Stimulated activated memory B cell treated with anti-CD40 and anti-IgM and Interleukin-4, amounts not matched to agents 10 μg/mL and 1 μg/mL and 100 μg/mL, for 72 hours (primary cell): ENCODE measurements around the gene DLEU7.

Experiments used
- ATAC-seq: fragments of 150-1000 bp; cut with Tn5 transposase; 2 replicates; pipeline ENCODE4 v1.10.0; 2021
- H3K27ac Mint-ChIP-seq: one replicate; pipeline ENCODE4 v1.8.0; 2022; ENCODE audit warnings: mild to moderate bottlenecking, mixed read lengths
- H3K27me3 Mint-ChIP-seq: one replicate; pipeline ENCODE4 v1.8.0; 2022; ENCODE audit warnings: mixed read lengths
- H3K36me3 Mint-ChIP-seq: one replicate; pipeline ENCODE4 v1.8.0; 2022; ENCODE audit warnings: mixed read lengths
- H3K4me1 Mint-ChIP-seq: one replicate; pipeline ENCODE4 v1.8.0; 2022; ENCODE audit warnings: mixed read lengths
- H3K4me3 Mint-ChIP-seq: one replicate; pipeline ENCODE4 v1.8.0; 2022; ENCODE audit warnings: mild to moderate bottlenecking, moderate library complexity, mixed read lengths
- H3K9me3 Mint-ChIP-seq: one replicate; pipeline ENCODE4 v1.8.0; 2022; ENCODE audit warnings: mixed read lengths

The DLEU7 gene

DNA sequence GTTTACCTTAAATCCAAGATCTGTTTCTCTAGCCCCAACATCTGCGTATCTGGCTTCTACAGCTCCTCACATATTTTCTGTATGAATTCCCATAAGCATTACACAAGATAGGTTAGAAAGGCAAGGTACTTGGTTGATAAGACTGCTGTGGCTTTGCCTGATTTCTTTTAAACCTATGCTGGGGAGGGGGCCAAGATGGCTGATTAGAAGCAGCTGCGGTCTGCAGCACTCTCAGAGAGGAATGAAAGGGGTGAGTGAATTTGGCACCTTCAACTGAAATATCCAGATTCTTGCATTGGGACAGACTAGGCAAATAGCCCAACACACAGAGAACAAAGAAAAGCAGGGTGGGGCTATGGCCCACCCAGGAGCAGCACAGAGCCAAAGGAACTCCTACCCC is 12.2 kb upstream of the DLEU7 start:
- Mint-ChIP-seq H3K27me3 (no peaks in the 10 kb centered on the region), H3K36me3 (peaks cover 32% of the 10 kb centered on the region), H3K4me3 (no peak overlapping the region), H3K4me1 (peaks cover 2% of the 10 kb centered on the region), H3K27ac (no peak overlapping the region), H3K9me3 (peaks cover 33% of the 10 kb centered on the region)
- no peak for ATAC-seq

- Mint-ChIP-seq H3K9me3 (peaks cover 3% of the 10 kb centered on the region), H3K27ac (no peak overlapping the region), H3K4me3 (no peak overlapping the region), H3K27me3 (no peaks in the 10 kb centered on the region), H3K4me1 (peaks cover 21% of the 10 kb centered on the region), H3K36me3 (no peaks in the 10 kb centered on the region)
- ATAC-seq: no peak
Observed at GRCh38 chr13:50850445-50850844, 7.0 kb upstream of the DLEU7 start.

DNA sequence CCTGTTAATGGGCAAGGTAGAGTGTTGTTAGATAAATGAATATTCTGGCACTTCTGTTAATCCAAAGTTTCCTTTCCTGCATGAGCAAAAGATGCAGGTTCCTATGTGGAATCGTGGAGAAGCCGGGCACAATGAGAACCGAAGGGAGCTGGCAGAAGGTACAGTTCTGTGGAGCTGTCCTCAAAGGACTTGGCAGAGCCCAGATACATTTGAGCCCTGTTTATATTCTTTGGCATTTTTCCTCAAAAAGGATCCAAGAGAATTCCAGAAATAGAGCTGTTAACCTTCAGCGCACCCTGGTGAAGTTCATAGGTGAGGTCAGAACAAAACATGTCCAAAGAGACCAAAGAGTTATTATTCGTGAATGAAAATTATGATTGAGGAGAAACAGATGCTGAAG is 4.0 kb upstream of the DLEU7 start:
- H3K4me3 Mint-ChIP-seq: no peak overlapping the region
- no peak for ATAC-seq
- H3K27me3 Mint-ChIP-seq: peaks cover 13% of the 10 kb centered on the region
- H3K4me1 Mint-ChIP-seq: peaks cover 31% of the 10 kb centered on the region
- H3K9me3 Mint-ChIP-seq: no peaks in the 10 kb centered on the region
- H3K27ac Mint-ChIP-seq: no peak overlapping the region
- H3K36me3 Mint-ChIP-seq: no peaks in the 10 kb centered on the region

GRCh38 chr13:50846861-50847475 is 3.5 kb upstream of the DLEU7 start:
- H3K4me1 Mint-ChIP-seq: peaks cover 35% of the 10 kb centered on the region
- no peaks in the 10 kb centered on the region for H3K9me3 Mint-ChIP-seq
- peaks cover 17% of the 10 kb centered on the region for H3K27me3 Mint-ChIP-seq
- H3K36me3 Mint-ChIP-seq: no peaks in the 10 kb centered on the region
- H3K4me3 Mint-ChIP-seq: no peak overlapping the region
- peak overlapping the region; percentile 9 for H3K27ac Mint-ChIP-seq
- peak; percentile 45 for ATAC-seq

- Mint-ChIP-seq H3K4me3 (no peak overlapping the region), H3K27me3 (peaks cover 17% of the 10 kb centered on the region), H3K36me3 (no peaks in the 10 kb centered on the region), H3K27ac (no peak overlapping the region), H3K9me3 (no peaks in the 10 kb centered on the region), H3K4me1 (peaks cover 41% of the 10 kb centered on the region)
- no peak for ATAC-seq
Observed at GRCh38 chr13:50845211-50845610, 1.7 kb upstream of the DLEU7 start.

DNA sequence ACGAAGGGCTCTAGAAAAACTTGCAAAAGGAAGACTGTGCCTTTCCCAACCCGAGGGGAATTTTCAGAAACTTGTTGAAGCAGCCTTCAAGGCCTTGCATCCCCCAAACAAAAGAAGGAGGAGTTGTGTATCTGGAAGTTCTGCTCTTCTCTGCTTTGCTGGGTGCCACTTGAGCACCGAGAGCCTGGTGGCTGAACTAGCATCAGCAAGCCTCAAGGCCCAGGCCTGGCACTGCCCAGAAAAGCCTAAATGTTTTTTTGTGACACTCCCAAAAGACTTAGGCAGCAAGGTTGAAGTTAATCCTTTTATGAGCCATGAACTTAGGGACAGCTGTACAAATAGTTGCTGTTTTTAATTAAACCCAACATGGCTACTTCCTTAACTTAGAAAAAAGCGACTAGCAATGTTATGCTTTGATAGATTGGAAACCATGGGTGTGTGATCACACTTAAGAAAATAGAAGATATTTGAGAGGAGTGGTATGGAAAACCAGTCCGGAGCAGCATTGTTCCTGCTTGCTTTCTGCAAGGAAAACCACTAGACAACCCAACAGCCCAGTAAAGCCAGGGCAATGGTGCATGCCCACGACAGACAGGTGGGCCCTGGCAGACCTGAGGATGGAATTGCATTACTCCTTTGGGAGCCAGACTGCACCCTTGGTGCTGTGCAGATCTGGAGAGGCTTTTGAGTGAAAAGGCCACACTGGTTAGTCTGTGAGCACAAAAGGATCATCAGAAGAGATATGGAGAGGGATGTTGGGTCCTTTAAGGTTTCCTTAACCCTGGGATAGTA is 788 bp upstream of the DLEU7 start:
- Mint-ChIP-seq H3K4me1 (peaks cover 46% of the 10 kb centered on the region), H3K27me3 (peaks cover 17% of the 10 kb centered on the region), H3K4me3 (peak overlapping the region; percentile 62), H3K9me3 (no peaks in the 10 kb centered on the region), H3K27ac (no peak overlapping the region), H3K36me3 (no peaks in the 10 kb centered on the region)
- no peak for ATAC-seq

DNA sequence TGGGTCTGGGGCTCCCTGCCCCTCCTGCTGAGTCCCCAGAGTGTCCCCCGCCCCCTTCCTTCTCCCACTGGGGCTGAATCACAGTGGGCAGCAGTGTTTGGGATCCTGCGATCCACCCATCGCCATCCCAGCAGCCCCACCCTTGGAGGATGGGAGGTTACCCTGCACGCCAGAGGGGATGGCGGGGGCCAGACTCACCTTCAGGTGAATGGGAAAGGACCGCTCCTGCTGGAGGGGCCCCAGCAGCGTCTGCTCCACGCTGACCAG is 569 bp downstream of the DLEU7 start:
- H3K27me3 Mint-ChIP-seq: peaks cover 17% of the 10 kb centered on the region
- no peaks in the 10 kb centered on the region for H3K36me3 Mint-ChIP-seq
- ATAC-seq: peak; percentile 11
- peaks cover 46% of the 10 kb centered on the region for H3K4me1 Mint-ChIP-seq
- no peaks in the 10 kb centered on the region for H3K9me3 Mint-ChIP-seq
- no peak overlapping the region for H3K4me3 Mint-ChIP-seq
- H3K27ac Mint-ChIP-seq: peak overlapping the region; percentile 45

- H3K4me3 Mint-ChIP-seq: peak overlapping the region; percentile 57
- no peaks in the 10 kb centered on the region for H3K36me3 Mint-ChIP-seq
- peaks cover 44% of the 10 kb centered on the region for H3K4me1 Mint-ChIP-seq
- H3K27ac Mint-ChIP-seq: peak overlapping the region; percentile 45
- peaks cover 17% of the 10 kb centered on the region for H3K27me3 Mint-ChIP-seq
- H3K9me3 Mint-ChIP-seq: no peaks in the 10 kb centered on the region
- ATAC-seq: no peak
Observed at GRCh38 chr13:50842251-50842989, 1.1 kb downstream of the DLEU7 start.

DNA sequence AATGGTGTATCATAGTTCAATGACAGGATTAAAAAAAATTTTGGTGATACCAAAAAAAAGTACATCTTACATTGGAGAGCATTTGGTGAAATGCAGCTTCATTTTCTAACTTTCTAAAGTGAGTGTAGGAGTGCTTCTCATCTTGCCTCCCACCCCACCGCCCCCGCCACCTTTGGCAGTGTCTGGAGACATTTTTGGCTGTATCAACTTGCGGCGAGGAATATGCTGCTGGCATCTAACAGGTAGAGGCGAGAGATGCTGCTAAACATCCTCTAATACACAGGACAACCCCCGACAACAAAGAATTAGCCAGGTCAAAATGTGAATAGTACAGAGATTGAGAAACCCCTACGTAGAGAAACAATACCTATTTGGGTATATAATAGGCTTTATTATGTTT is 1.7 kb downstream of the DLEU7 start:
- Mint-ChIP-seq H3K36me3 (no peaks in the 10 kb centered on the region), H3K4me3 (no peak overlapping the region), H3K27ac (no peak overlapping the region), H3K4me1 (peaks cover 37% of the 10 kb centered on the region), H3K27me3 (peaks cover 17% of the 10 kb centered on the region), H3K9me3 (no peaks in the 10 kb centered on the region)
- no peak for ATAC-seq

- Mint-ChIP-seq H3K4me3 (no peak overlapping the region), H3K4me1 (peaks cover 25% of the 10 kb centered on the region), H3K27ac (no peak overlapping the region), H3K36me3 (no peaks in the 10 kb centered on the region), H3K27me3 (peaks cover 17% of the 10 kb centered on the region), H3K9me3 (no peaks in the 10 kb centered on the region)
- ATAC-seq: peak; percentile 27
Observed at GRCh38 chr13:50840284-50840683, 3.2 kb downstream of the DLEU7 start.

DNA sequence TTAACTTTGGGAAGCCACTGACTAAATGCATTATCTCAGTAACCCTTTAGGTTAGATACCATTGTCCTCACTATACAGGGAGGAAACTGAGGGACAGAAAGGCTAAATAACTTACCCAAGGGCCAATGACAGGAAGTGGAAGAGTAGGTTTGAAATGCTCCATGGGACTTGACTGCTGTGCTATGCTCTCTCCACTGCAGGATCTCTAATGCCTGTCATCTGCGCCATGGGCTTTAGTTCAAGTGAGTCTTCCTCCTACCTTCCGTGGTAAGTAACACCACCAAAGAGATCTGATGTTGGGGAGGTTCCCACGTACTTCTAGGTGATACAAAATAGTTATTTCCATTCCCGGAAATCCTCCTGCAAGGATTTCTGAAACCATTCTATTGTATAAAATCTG is 3.7 kb downstream of the DLEU7 start:
- ATAC-seq: no peak
- H3K27ac Mint-ChIP-seq: no peak overlapping the region
- H3K27me3 Mint-ChIP-seq: peaks cover 17% of the 10 kb centered on the region
- no peaks in the 10 kb centered on the region for H3K9me3 Mint-ChIP-seq
- H3K4me1 Mint-ChIP-seq: peaks cover 25% of the 10 kb centered on the region
- H3K4me3 Mint-ChIP-seq: no peak overlapping the region
- H3K36me3 Mint-ChIP-seq: no peaks in the 10 kb centered on the region

DNA sequence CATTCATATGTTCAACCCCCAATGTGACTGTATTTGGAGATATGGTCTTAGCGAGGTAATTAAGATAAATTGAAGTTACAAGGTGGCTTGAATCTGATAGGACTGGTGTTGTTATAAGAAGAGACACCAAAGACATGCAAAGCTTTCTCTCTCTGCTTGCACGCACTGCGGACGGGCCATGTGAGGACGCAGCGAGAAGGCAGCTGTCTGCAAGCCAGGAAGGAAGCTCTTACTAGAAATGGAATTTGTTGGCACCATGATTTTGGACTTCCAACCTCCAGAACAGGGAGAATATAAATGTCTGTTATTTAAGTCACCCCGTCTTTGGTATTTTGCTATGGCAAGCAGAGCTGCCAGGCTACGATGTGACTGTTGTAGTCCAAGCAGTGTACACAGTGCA is 4.8 kb downstream of the DLEU7 start:
- no peak for ATAC-seq
- Mint-ChIP-seq H3K9me3 (peaks cover 3% of the 10 kb centered on the region), H3K27me3 (peaks cover 12% of the 10 kb centered on the region), H3K4me3 (no peak overlapping the region), H3K27ac (no peak overlapping the region), H3K36me3 (no peaks in the 10 kb centered on the region), H3K4me1 (peaks cover 21% of the 10 kb centered on the region)

DNA sequence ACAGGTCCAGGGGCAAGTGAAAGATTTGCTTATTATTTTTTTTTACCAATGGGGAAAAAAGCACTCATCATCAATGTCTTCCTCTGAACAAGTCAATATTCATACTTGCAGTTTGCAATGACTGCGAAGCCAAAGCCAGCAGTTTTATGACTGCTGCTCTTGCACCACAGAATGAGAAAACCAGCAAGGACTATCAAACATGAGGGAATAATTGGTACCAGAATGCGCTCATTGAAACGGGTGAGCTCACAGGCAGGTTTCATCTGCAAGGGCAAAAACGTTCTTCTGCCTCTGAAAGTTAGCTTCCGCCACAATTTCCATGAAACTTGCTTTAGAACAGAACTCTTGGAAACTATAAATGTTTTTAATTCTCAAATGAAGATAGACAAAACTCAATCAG is 5.5 kb downstream of the DLEU7 start:
- H3K27ac Mint-ChIP-seq: no peak overlapping the region
- peaks cover 3% of the 10 kb centered on the region for H3K36me3 Mint-ChIP-seq
- no peak overlapping the region for H3K4me3 Mint-ChIP-seq
- peaks cover 3% of the 10 kb centered on the region for H3K9me3 Mint-ChIP-seq
- ATAC-seq: no peak
- H3K4me1 Mint-ChIP-seq: peaks cover 20% of the 10 kb centered on the region
- peaks cover 9% of the 10 kb centered on the region for H3K27me3 Mint-ChIP-seq

DNA sequence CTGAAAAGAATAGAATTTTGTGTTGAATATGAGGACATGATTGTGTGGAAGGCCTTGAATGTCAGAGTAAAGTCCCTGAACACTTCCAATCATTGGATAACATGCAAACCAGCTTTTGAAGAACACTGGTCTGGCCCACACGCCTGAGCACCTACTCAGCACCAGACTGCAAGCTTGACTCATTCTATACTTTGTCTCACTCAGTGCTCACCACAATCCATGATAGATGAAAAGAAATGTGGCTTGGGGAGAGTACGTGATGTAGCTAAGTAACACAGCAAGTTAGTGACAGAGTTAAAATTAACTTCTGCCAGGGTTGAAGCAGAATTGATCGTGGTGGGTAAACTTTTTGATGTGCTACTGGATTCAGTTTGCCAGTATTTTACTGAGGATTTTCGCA is 12.0 kb downstream of the DLEU7 start:
- Mint-ChIP-seq H3K36me3 (peaks cover 12% of the 10 kb centered on the region), H3K9me3 (peaks cover 3% of the 10 kb centered on the region), H3K4me1 (no peaks in the 10 kb centered on the region), H3K27ac (no peak overlapping the region), H3K4me3 (no peak overlapping the region), H3K27me3 (no peaks in the 10 kb centered on the region)
- no peak for ATAC-seq

GRCh38 chr13:50829896-50830295 is 13.6 kb downstream of the DLEU7 start:
- no peak for ATAC-seq
- no peaks in the 10 kb centered on the region for H3K27me3 Mint-ChIP-seq

GRCh38 chr13:50829226-50829625 is 14.3 kb downstream of the DLEU7 start:
- Mint-ChIP-seq H3K36me3 (peaks cover 12% of the 10 kb centered on the region), H3K4me3 (no peak overlapping the region), H3K27ac (no peak overlapping the region), H3K27me3 (no peaks in the 10 kb centered on the region), H3K9me3 (peaks cover under 1% of the 10 kb centered on the region), H3K4me1 (no peaks in the 10 kb centered on the region)
- ATAC-seq: no peak

More at GRCh38 chr13:50829896-50830295, 13.6 kb downstream of the DLEU7 start:
- peaks cover 12% of the 10 kb centered on the region for H3K36me3 Mint-ChIP-seq
- no peak overlapping the region for H3K27ac Mint-ChIP-seq
- peaks cover 3% of the 10 kb centered on the region for H3K9me3 Mint-ChIP-seq
- H3K4me1 Mint-ChIP-seq: no peaks in the 10 kb centered on the region
- H3K4me3 Mint-ChIP-seq: no peak overlapping the region
